ENCODE measurements around the gene MGAT5B. TPM values are rescaled to one million over a fixed set of nuclear protein-coding genes. Genes with fewer than 3 reads are reported as not detected.

The MGAT5B gene
- total RNA-seq, 1 donor: 0.18 TPM

- TF ChIP-seq CTCF (IDR thresholded peaks at IDR 0.05; ENCODE audit: insufficient read depth, low read length): no peak
- H3K4me3 ChIP-seq (ENCODE audit: low read depth, low read length): no peak overlapping the region
- DNase-seq (ENCODE audit: low read depth): no peak
Observed at GRCh38 chr17:76877437-76877836, 9.2 kb downstream of the MGAT5B start.

- H3K4me3 ChIP-seq (ENCODE audit: low read depth, low read length): no peak overlapping the region
- TF ChIP-seq CTCF (IDR thresholded peaks at IDR 0.05; ENCODE audit: insufficient read depth, low read length): no peak
- no peak for DNase-seq (ENCODE audit: low read depth)
Observed at GRCh38 chr17:76878568-76878967, 10.4 kb downstream of the MGAT5B start.

- H3K4me3 ChIP-seq (ENCODE audit: low read depth, low read length): no peak overlapping the region
- no peak for TF ChIP-seq CTCF (IDR thresholded peaks at IDR 0.05; ENCODE audit: insufficient read depth, low read length)
- DNase-seq (ENCODE audit: low read depth): no peak
Observed at GRCh38 chr17:76879254-76879653, 11.1 kb downstream of the MGAT5B start.

- TF ChIP-seq CTCF (IDR thresholded peaks at IDR 0.05; ENCODE audit: insufficient read depth, low read length): no peak
- H3K4me3 ChIP-seq (ENCODE audit: low read depth, low read length): no peak overlapping the region
- no peak for DNase-seq (ENCODE audit: low read depth)
Observed at GRCh38 chr17:76879691-76880090, 11.5 kb downstream of the MGAT5B start.

GRCh38 chr17:76880268-76880667, 12.1 kb downstream of the MGAT5B start:
- no peak for DNase-seq (ENCODE audit: low read depth)
- TF ChIP-seq CTCF (IDR thresholded peaks at IDR 0.05; ENCODE audit: insufficient read depth, low read length): no peak
- no peak overlapping the region for H3K4me3 ChIP-seq (ENCODE audit: low read depth, low read length)

- H3K4me3 ChIP-seq (ENCODE audit: low read depth, low read length): no peak overlapping the region
- DNase-seq (ENCODE audit: low read depth): no peak
- TF ChIP-seq CTCF (IDR thresholded peaks at IDR 0.05; ENCODE audit: insufficient read depth, low read length): no peak
Observed at GRCh38 chr17:76880971-76881370, 12.8 kb downstream of the MGAT5B start.

- no peak for TF ChIP-seq CTCF (IDR thresholded peaks at IDR 0.05; ENCODE audit: insufficient read depth, low read length)
- no peak overlapping the region for H3K4me3 ChIP-seq (ENCODE audit: low read depth, low read length)
- no peak for DNase-seq (ENCODE audit: low read depth)
Observed at GRCh38 chr17:76881408-76881807, 13.2 kb downstream of the MGAT5B start.

Measured in fibroblast of the aortic adventitia (primary cell).